SK-N-MC (cell line): ENCODE results near the gene DDX17.

ENCODE experiments used
- EZH2 ChIP-seq: fragments of 200-600 bp; sonication (generic); IDR thresholded peaks from one replicate; pipeline ENCODE4 v1.6.1; 2017; ENCODE audit warnings: antibody characterized with exemption
- FOXP2 ChIP-seq: optimal IDR thresholded peaks from 2 replicates; pipeline ENCODE3; 2011; ENCODE audit warnings: mild to moderate bottlenecking, moderate library complexity; ENCODE audit not compliant: insufficient read depth; ENCODE audit errors: extremely low read length, control extremely low read depth
- POLR2AphosphoS5 ChIP-seq: IDR thresholded peaks from 2 replicates; pipeline ENCODE4 v1.6.1; 2012; ENCODE audit warnings: mild to moderate bottlenecking, low read depth, low read length, borderline replicate concordance

DNA sequence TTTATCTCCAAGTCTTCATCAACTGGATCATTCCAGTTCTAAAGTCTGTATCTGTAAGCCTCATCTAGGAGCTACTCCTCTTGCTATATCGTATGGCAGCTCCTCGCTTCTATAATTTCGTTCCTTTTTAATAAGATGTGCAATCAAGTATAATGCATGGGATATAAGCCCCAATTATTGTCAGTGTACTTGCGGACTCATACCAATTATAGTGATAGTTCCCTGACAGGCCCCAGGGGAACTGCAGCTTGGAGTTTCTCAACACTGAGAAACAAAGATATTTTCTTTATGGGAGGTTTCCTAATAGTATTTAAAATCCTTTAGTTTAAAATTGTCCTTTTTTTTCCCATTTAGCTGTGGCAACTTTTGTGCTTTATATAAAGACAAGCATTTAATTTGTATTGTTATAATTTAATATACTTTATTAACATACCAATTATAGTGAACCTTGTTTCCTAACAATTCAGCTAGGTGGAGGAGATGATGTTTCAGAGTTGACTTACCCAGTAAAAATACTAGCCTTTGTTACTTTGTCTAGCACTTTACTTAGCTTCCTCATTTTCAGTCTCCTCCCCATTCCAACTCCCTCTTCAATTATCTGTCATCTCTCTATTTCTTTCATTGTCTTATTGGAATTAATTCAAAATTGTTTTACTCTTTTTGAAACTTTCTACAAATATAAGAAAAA lies 25.3 kb upstream of the DDX17 start:
- TF ChIP-seq EZH2 (no peak), POLR2AphosphoS5 (no peak), FOXP2 (no peak)
